Neural progenitor cell (in vitro differentiated cells): ENCODE data around the gene SYNJ2. TPM values are rescaled to one million over a fixed set of nuclear protein-coding genes. Genes with fewer than 3 reads are reported as not detected.

Experiments
- DNase-seq: peaks from one replicate; pipeline ENCODE4 v3.0.0-alpha.2; 2016; ENCODE audit warnings: low spot score
- H2AFZ ChIP-seq: fragments of 200-600 bp; sonication (generic); replicated peaks from 2 replicates; pipeline ENCODE4 v1.6.1; 2016; ENCODE audit warnings: antibody characterized with exemption
- H3F3A ChIP-seq: fragments of 200-600 bp; sonication (generic); 2 replicates; pipeline ENCODE4 v1.6.1; 2016; ENCODE audit warnings: antibody characterized with exemption, low read depth
- H3K27ac ChIP-seq: fragments of 200-600 bp; sonication (generic); 2 replicates; pipeline ENCODE4 v1.5.1; 2016; ENCODE audit warnings: mild to moderate bottlenecking
- H3K27me3 ChIP-seq: fragments of 200-600 bp; sonication (generic); 2 replicates; pipeline ENCODE4 v1.6.1; 2016; ENCODE audit warnings: mild to moderate bottlenecking, moderate library complexity
- H3K36me3 ChIP-seq: fragments of 200-600 bp; sonication (generic); 2 replicates; pipeline ENCODE4 v1.5.1; 2016
- H3K4me1 ChIP-seq: fragments of 200-600 bp; sonication (generic); 2 replicates; pipeline ENCODE4 v1.6.1; 2016; ENCODE audit warnings: mixed run types
- H3K4me2 ChIP-seq: fragments of 200-600 bp; sonication (generic); 2 replicates; pipeline ENCODE4 v1.6.1; 2016
- H3K4me3 ChIP-seq: fragments of 200-600 bp; sonication (generic); 2 replicates; pipeline ENCODE4 v1.5.1; 2016
- H3K79me2 ChIP-seq: fragments of 200-600 bp; sonication (generic); 2 replicates; pipeline ENCODE4 v1.6.1; 2016; ENCODE audit warnings: low read depth
- H3K9ac ChIP-seq: fragments of 200-600 bp; sonication (generic); 2 replicates; pipeline ENCODE4 v1.6.1; 2016
- H3K9me3 ChIP-seq: fragments of 200-600 bp; sonication (generic); 2 replicates; pipeline ENCODE4 v1.5.1; 2016; ENCODE audit warnings: low read depth
- H4K20me1 ChIP-seq: fragments of 200-600 bp; sonication (generic); 2 replicates; pipeline ENCODE4 v1.6.1; 2016; ENCODE audit warnings: low read depth
- H3K27ac Mint-ChIP-seq: 3 replicates; pipeline ENCODE4 v1.8.0; 2021; ENCODE audit warnings: mixed read lengths
- H3K27me3 Mint-ChIP-seq: 2 replicates; pipeline ENCODE4 v1.8.0; 2022; ENCODE audit warnings: low read depth, mild to moderate bottlenecking, inconsistent platforms, moderate library complexity, mixed read lengths; ENCODE audit not compliant: insufficient read depth
- H3K36me3 Mint-ChIP-seq: 3 replicates; pipeline ENCODE4 v1.8.0; 2021; ENCODE audit warnings: mixed read lengths
- H3K4me1 Mint-ChIP-seq: 3 replicates; pipeline ENCODE4 v1.8.0; 2021; ENCODE audit warnings: mixed read lengths
- H3K4me3 Mint-ChIP-seq: 3 replicates; pipeline ENCODE4 v1.8.0; 2021; ENCODE audit warnings: mild to moderate bottlenecking, moderate library complexity, mixed read lengths
- H3K9me3 Mint-ChIP-seq: 3 replicates; pipeline ENCODE4 v1.8.0; 2020; ENCODE audit warnings: mixed read lengths
- EZH2 ChIP-seq: fragments of 200-600 bp; sonication (generic); IDR thresholded peaks from 2 replicates; pipeline ENCODE4 v1.6.1; 2017; ENCODE audit warnings: antibody characterized with exemption, mild to moderate bottlenecking, moderate library complexity
- EZH2phosphoT487 ChIP-seq: fragments of 200-600 bp; sonication (generic); IDR thresholded peaks from 2 replicates; pipeline ENCODE4 v1.6.1; 2017; ENCODE audit warnings: antibody characterized with exemption
- total RNA-seq: library from RNA; depleted of rRNA; stranded (reverse); fragments of >200 nt; gene quantifications from 2 replicates; pipeline ENCODE4 v1.2.3, GENCODE V29; 2015; ENCODE audit warnings: low replicate concordance
- TF ChIP-seq, protein P1 (sequence below): fragments of 200-600 bp; sonication (generic); IDR thresholded peaks from 2 replicates; pipeline ENCODE4 v1.5.1; 2017; ENCODE audit warnings: antibody characterized with exemption, mild to moderate bottlenecking

SYNJ2 gene
- total RNA-seq, 1 donor from 2014 or later = 4.8 TPM

GRCh38 chr6:158040804-158041347 lies 59.2 kb downstream of the SYNJ2 start:
- DNase-seq = no peak
- peaks cover 37% of the 10 kb centered on the region for H3K4me1 Mint-ChIP-seq
- no peak overlapping the region for H3K27ac Mint-ChIP-seq
- H3K27ac ChIP-seq = no peak overlapping the region
- no peak overlapping the region for H2AFZ ChIP-seq
- no peaks in the 10 kb centered on the region for H3K9me3 ChIP-seq
- no peak overlapping the region for H3K4me3 Mint-ChIP-seq
- H4K20me1 ChIP-seq = no peaks in the 10 kb centered on the region
- H3K4me3 ChIP-seq = no peak overlapping the region
- H3K9me3 Mint-ChIP-seq = no peaks in the 10 kb centered on the region
- H3K36me3 Mint-ChIP-seq = peaks cover 4% of the 10 kb centered on the region
- H3K79me2 ChIP-seq = no peaks in the 10 kb centered on the region
- TF ChIP-seq EZH2phosphoT487 (no peak), EZH2 (no peak)
- TF ChIP-seq, protein P1, sequence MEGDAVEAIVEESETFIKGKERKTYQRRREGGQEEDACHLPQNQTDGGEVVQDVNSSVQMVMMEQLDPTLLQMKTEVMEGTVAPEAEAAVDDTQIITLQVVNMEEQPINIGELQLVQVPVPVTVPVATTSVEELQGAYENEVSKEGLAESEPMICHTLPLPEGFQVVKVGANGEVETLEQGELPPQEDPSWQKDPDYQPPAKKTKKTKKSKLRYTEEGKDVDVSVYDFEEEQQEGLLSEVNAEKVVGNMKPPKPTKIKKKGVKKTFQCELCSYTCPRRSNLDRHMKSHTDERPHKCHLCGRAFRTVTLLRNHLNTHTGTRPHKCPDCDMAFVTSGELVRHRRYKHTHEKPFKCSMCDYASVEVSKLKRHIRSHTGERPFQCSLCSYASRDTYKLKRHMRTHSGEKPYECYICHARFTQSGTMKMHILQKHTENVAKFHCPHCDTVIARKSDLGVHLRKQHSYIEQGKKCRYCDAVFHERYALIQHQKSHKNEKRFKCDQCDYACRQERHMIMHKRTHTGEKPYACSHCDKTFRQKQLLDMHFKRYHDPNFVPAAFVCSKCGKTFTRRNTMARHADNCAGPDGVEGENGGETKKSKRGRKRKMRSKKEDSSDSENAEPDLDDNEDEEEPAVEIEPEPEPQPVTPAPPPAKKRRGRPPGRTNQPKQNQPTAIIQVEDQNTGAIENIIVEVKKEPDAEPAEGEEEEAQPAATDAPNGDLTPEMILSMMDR = no peak
- H3K9ac ChIP-seq = no peak overlapping the region
- no peaks in the 10 kb centered on the region for H3F3A ChIP-seq
- H3K27me3 ChIP-seq = no peaks in the 10 kb centered on the region
- no peaks in the 10 kb centered on the region for H3K36me3 ChIP-seq
- no peak overlapping the region for H3K4me2 ChIP-seq
- H3K27me3 Mint-ChIP-seq = peaks cover 15% of the 10 kb centered on the region
- peaks cover 6% of the 10 kb centered on the region for H3K4me1 ChIP-seq

GRCh38 chr6:158041370-158041769 lies 59.7 kb downstream of the SYNJ2 start:
- Histone ChIP-seq H3K4me2 (no peak overlapping the region), H3K4me3 (no peak overlapping the region), H3K79me2 (no peaks in the 10 kb centered on the region), H3K27me3 (no peaks in the 10 kb centered on the region), H3F3A (no peaks in the 10 kb centered on the region), H3K9ac (no peak overlapping the region), H2AFZ (no peak overlapping the region), H3K36me3 (no peaks in the 10 kb centered on the region), H4K20me1 (no peaks in the 10 kb centered on the region), H3K4me1 (peaks cover 6% of the 10 kb centered on the region), H3K9me3 (no peaks in the 10 kb centered on the region), H3K27ac (no peak overlapping the region)
- no peak for DNase-seq
- H3K36me3 Mint-ChIP-seq = peaks cover 4% of the 10 kb centered on the region
- no peak for TF ChIP-seq EZH2phosphoT487
- TF ChIP-seq EZH2 = no peak
- TF ChIP-seq, protein P1 = no peak
- peaks cover 13% of the 10 kb centered on the region for H3K27me3 Mint-ChIP-seq
- H3K4me3 Mint-ChIP-seq = no peak overlapping the region
- H3K4me1 Mint-ChIP-seq = peaks cover 40% of the 10 kb centered on the region
- no peaks in the 10 kb centered on the region for H3K9me3 Mint-ChIP-seq
- H3K27ac Mint-ChIP-seq = no peak overlapping the region

DNA sequence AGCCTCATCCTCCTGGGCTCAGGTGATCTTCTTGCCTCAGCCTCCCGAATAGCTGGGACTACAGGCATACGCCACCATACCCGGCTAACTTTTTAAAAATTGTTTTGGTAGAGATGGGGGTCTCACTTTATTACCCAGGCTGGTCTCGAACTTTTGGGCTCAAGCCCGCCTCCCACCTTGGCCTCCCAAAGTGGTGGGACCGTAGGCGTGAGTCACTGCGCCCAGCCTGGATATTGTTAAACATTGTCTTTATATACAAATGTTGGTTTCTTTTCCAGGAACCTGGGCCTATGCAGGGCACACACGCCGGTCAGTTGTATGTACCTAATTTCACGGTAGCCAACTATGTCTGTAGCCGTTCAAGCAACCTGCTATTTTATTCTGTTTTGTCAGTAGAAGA lies 60.1 kb downstream of the SYNJ2 start:
- H3F3A ChIP-seq = no peaks in the 10 kb centered on the region
- H3K27ac Mint-ChIP-seq = no peak overlapping the region
- H3K4me2 ChIP-seq = no peak overlapping the region
- no peak overlapping the region for H3K27ac ChIP-seq
- no peaks in the 10 kb centered on the region for H3K79me2 ChIP-seq
- no peaks in the 10 kb centered on the region for H3K27me3 ChIP-seq
- H3K4me3 ChIP-seq = no peak overlapping the region
- peaks cover 4% of the 10 kb centered on the region for H3K36me3 Mint-ChIP-seq
- no peak overlapping the region for H2AFZ ChIP-seq
- H3K36me3 ChIP-seq = no peaks in the 10 kb centered on the region
- H3K27me3 Mint-ChIP-seq = peaks cover 12% of the 10 kb centered on the region
- H3K9me3 ChIP-seq = no peaks in the 10 kb centered on the region
- DNase-seq = no peak
- H4K20me1 ChIP-seq = no peaks in the 10 kb centered on the region
- H3K4me3 Mint-ChIP-seq = no peak overlapping the region
- no peaks in the 10 kb centered on the region for H3K9me3 Mint-ChIP-seq
- H3K9ac ChIP-seq = no peak overlapping the region
- H3K4me1 Mint-ChIP-seq = peaks cover 43% of the 10 kb centered on the region
- H3K4me1 ChIP-seq = peaks cover 6% of the 10 kb centered on the region
- TF ChIP-seq EZH2phosphoT487 (no peak), EZH2 (no peak)
- TF ChIP-seq, protein P1 = no peak
